ENCODE data around the gene SPATA6.

GRCh38 chr1:48466594-48466993 is 5.4 kb downstream of the SPATA6 start:
- no peak for TF ChIP-seq ZNF384 (IDR thresholded peaks at IDR 0.05)
- no peak for TF ChIP-seq ELF4 (IDR thresholded peaks at IDR 0.05)
- no peak for TF ChIP-seq PKNOX1 (IDR thresholded peaks at IDR 0.05)
- no peak for TF ChIP-seq LEF1 (IDR thresholded peaks at IDR 0.05; ENCODE audit: borderline replicate concordance)
- TF ChIP-seq FOXM1 (IDR thresholded peaks at IDR 0.05; ENCODE audit: borderline replicate concordance), result no peak
- no peak for TF ChIP-seq NFRKB (IDR thresholded peaks at IDR 0.05)
- no peak for TF ChIP-seq FOXA1 (IDR thresholded peaks at IDR 0.05)

Data from HEK293T (cell line).